Spinal cord (tissue), 10 donors: ENCODE data around the gene PNCK. TPM values are rescaled to one million over a fixed set of nuclear protein-coding genes. Genes with fewer than 3 reads are reported as not detected.
A peak's percentile ranks its signal among the peaks of the same experiment; 100 is the strongest.

Experiments
- DNase-seq, 6 donors: peaks; one replicate each; pipeline versions ENCODE4 v3.0.0 to v3.0.0-alpha.2; 2013 to 2015; ENCODE audit warnings: low spot score in 6 of 6, low read depth in 4 of 6
- H3K27ac ChIP-seq: one replicate; pipeline ENCODE4 v1.5.1; 2013; ENCODE audit warnings: low read depth, low read length, control low read depth
- H3K27me3 ChIP-seq: one replicate; pipeline ENCODE4 v1.6.1; 2013; ENCODE audit warnings: low read length; ENCODE audit not compliant: control insufficient read depth, insufficient read depth
- H3K36me3 ChIP-seq: one replicate; pipeline ENCODE4 v1.6.1; 2013; ENCODE audit warnings: low read length; ENCODE audit not compliant: control insufficient read depth, insufficient read depth
- H3K4me1 ChIP-seq: one replicate; pipeline ENCODE4 v1.6.1; 2013; ENCODE audit warnings: low read length; ENCODE audit not compliant: control insufficient read depth, insufficient read depth
- H3K4me3 ChIP-seq: one replicate; pipeline ENCODE4 v1.5.1; 2013; ENCODE audit warnings: low read depth, low read length, control low read depth
- H3K9me3 ChIP-seq: one replicate; pipeline ENCODE4 v1.6.1; 2013; ENCODE audit warnings: low read length; ENCODE audit not compliant: control insufficient read depth, insufficient read depth
- WGBS: methylation state at CpG from one replicate; pipeline ENCODE4 v1.1.5; 2013; ENCODE audit warnings: missing lambda C conversion rate; ENCODE audit not compliant: insufficient coverage; 5-methylcytosine and 5-hydroxymethylcytosine counted together
- long read RNA-seq, 4 donors: transcript quantifications; one replicate each; lab custom pipeline, GENCODE V29; 2026
- polyA plus RNA-seq, 2 donors: library from polyadenylated mRNA; unstranded; fragments of 120-200 nt; gene quantifications; one replicate each; pipeline ENCODE4 v1.2.1, GENCODE V29; 2013; ENCODE audit not compliant: insufficient read length in 2 of 2
- total RNA-seq, 2 donors: library from RNA; depleted of rRNA in 1 of 2; stranded (reverse); fragments of 120-200 nt in 1 of 2; fragments of >200 nt in 1 of 2; gene quantifications; one replicate each; pipeline versions ENCODE4 v1.2.3 to v1.2.4, GENCODE V29; 2013 to 2014
- donor health status: healthy.

Gene PNCK
- total RNA-seq (10 to 100 TPM; 24.2 to 38.6 TPM), polyA plus RNA-seq (100 to 1,000 TPM; 131 to 142 TPM)
- long read RNA-seq, donor 1, transcript PNCK-201 (12 exons, 1,508 nt): major isoform, 11 of 45 reads
- long read RNA-seq, donor 1, partial matches to known transcripts: 12 of 45 reads
- long read RNA-seq, donor 1, other reads (novel, unspliced or antisense): 15 of 45 reads
- long read RNA-seq, donor 2, partial matches to known transcripts: 5 of 6 reads
- long read RNA-seq, donor 2, other reads (novel, unspliced or antisense): 0 of 6 reads
- long read RNA-seq, donor 3, partial matches to known transcripts: 32 of 40 reads
- long read RNA-seq, donor 3, other reads (novel, unspliced or antisense): 5 of 40 reads
- long read RNA-seq, donor 4, partial matches to known transcripts: 0 of 1 reads
- long read RNA-seq, donor 4, other reads (novel, unspliced or antisense): 0 of 1 reads

- Histone ChIP-seq H3K27ac (no peak within 1 kb of the TSS), H3K4me3 (peak within 1 kb of the TSS; percentile 26), H3K36me3 (peaks cover 22% of the 10 kb centered on the region), H3K4me1 (peaks cover 8% of the 10 kb centered on the region), H3K9me3 (peaks cover 1% of the 10 kb centered on the region), H3K27me3 (peaks cover 11% of the 10 kb centered on the region)
- 27% methylated on average over 98 of the region's 98 CpGs for WGBS
- DNase-seq: peak in 1 of 6 donors; percentile 50
Measured at GRCh38 chrX:153673428-153674218, at the start of gene PNCK. PNCK (minus strand) TSS chrX:153673813; CDS start chrX:153673076, 737 bp downstream.

DNA sequence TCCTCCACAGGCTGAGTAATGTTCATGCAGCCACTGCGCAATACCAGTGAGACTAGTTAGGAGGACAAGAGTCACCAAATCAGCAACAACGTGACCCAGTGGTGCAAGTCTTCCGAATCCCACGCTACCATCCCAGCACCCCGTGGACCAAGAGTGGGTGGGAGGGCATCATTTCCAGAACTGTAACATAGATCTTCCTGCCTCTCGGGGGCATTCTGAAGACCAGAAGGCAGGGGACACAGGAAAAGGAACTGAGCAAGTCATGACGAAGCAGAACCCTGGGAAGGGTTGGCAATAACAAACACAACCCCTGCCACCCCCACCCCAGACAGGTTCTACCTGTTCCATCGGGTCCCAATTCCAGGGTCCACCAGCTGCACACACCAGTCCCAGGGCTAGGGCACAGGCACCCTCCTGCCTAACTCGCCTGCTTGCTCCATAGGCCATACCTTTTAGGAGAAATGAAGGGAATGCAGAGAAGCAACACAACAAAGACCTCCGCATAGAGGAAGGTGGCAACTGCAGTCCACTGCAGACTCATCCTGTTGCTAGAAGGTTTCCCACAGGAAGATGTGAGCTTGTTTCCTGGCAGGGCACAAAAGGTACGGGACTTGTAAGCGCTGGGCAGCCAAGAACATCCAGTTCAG lies 49.2 kb upstream of the PNCK start:
- no peak for DNase-seq
- Histone ChIP-seq H3K9me3 (no peaks in the 10 kb centered on the region), H3K27me3 (no peaks in the 10 kb centered on the region), H3K4me3 (peak overlapping the region; percentile 41), H3K27ac (no peak overlapping the region), H3K4me1 (peaks cover 43% of the 10 kb centered on the region), H3K36me3 (peaks cover 10% of the 10 kb centered on the region)
- WGBS: 71% methylated on average over 12 of the region's 12 CpGs

GRCh38 chrX:153719701-153720100 lies 46.1 kb upstream of the PNCK start:
- WGBS: 77% methylated on average over 2 of the region's 2 CpGs
- DNase-seq: no peak
- Histone ChIP-seq H3K4me1 (peaks cover 11% of the 10 kb centered on the region), H3K27ac (no peak overlapping the region), H3K27me3 (no peaks in the 10 kb centered on the region), H3K36me3 (peaks cover 22% of the 10 kb centered on the region), H3K9me3 (no peaks in the 10 kb centered on the region), H3K4me3 (no peak overlapping the region)

GRCh38 chrX:153719238-153719637 lies 45.6 kb upstream of the PNCK start:
- H3K27ac ChIP-seq: no peak overlapping the region
- peaks cover 22% of the 10 kb centered on the region for H3K36me3 ChIP-seq
- WGBS: 57% methylated on average over 2 of the region's 2 CpGs
- H3K4me1 ChIP-seq: peaks cover 10% of the 10 kb centered on the region
- no peak for DNase-seq
- no peaks in the 10 kb centered on the region for H3K9me3 ChIP-seq
- H3K4me3 ChIP-seq: no peak overlapping the region
- no peaks in the 10 kb centered on the region for H3K27me3 ChIP-seq

DNA sequence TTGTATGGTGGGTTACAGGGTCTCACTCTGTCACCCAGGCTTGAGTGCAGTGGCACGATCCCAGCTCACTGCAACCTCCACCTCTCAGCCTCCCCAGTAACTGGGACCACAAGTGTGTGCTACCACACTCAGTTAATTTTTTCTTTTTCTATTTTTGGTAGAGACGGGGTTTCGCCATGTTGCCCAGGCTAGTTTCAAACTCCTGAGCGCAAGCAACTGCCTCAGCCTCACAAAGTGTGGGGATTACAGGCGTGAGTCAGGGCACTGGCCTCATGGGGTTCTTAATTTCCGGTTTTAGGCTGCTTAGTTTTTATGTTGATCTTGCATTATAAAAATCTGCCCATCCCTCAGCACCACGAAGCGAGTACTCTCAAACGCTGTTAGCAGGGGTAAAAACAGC lies 43.8 kb upstream of the PNCK start:
- no peak overlapping the region for H3K4me3 ChIP-seq
- peaks cover 22% of the 10 kb centered on the region for H3K36me3 ChIP-seq
- no peaks in the 10 kb centered on the region for H3K4me1 ChIP-seq
- WGBS: 93% methylated on average over 3 of the region's 9 CpGs
- H3K27me3 ChIP-seq: no peaks in the 10 kb centered on the region
- H3K9me3 ChIP-seq: no peaks in the 10 kb centered on the region
- DNase-seq: no peak
- no peak overlapping the region for H3K27ac ChIP-seq

- Histone ChIP-seq H3K4me3 (no peak overlapping the region), H3K27ac (no peak overlapping the region), H3K4me1 (no peaks in the 10 kb centered on the region), H3K27me3 (no peaks in the 10 kb centered on the region), H3K36me3 (peaks cover 27% of the 10 kb centered on the region), H3K9me3 (no peaks in the 10 kb centered on the region)
- DNase-seq: no peak
- WGBS: 86% methylated on average over 3 of the region's 3 CpGs
Measured at GRCh38 chrX:153714256-153714655, 40.6 kb upstream of the PNCK start.

GRCh38 chrX:153709726-153710674 lies 36.4 kb upstream of the PNCK start:
- Histone ChIP-seq H3K4me3 (no peak overlapping the region), H3K4me1 (no peaks in the 10 kb centered on the region), H3K27me3 (no peaks in the 10 kb centered on the region), H3K9me3 (no peaks in the 10 kb centered on the region), H3K27ac (no peak overlapping the region), H3K36me3 (peaks cover 41% of the 10 kb centered on the region)
- WGBS: 84% methylated on average over 27 of the region's 27 CpGs
- DNase-seq: no peak

DNA sequence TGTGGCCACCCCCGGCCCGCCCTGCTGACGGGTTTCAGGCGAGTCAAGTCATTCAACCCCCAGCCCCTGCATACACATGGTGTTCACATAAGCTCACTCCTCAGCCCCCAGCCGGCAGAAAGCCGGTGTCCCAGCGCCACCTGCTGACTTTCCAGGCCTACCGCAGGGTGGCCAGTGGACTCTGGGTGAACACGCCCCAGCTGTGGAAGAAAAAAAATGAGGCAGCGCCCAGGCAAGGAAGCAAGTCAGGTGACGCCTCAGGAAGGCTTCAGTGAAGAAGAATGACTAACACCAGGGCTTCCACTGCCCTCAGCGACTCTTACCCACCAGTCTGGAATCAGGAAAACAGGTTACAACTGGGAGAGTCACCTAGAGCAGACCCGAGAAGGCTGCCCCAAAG lies 34.8 kb upstream of the PNCK start:
- no peaks in the 10 kb centered on the region for H3K9me3 ChIP-seq
- no peaks in the 10 kb centered on the region for H3K27me3 ChIP-seq
- H3K36me3 ChIP-seq: peaks cover 51% of the 10 kb centered on the region
- H3K4me3 ChIP-seq: no peak overlapping the region
- 17% methylated on average over 11 of the region's 13 CpGs for WGBS
- DNase-seq: peak in 2 of 6 donors; percentile 80 to 86
- no peaks in the 10 kb centered on the region for H3K4me1 ChIP-seq
- no peak overlapping the region for H3K27ac ChIP-seq

DNA sequence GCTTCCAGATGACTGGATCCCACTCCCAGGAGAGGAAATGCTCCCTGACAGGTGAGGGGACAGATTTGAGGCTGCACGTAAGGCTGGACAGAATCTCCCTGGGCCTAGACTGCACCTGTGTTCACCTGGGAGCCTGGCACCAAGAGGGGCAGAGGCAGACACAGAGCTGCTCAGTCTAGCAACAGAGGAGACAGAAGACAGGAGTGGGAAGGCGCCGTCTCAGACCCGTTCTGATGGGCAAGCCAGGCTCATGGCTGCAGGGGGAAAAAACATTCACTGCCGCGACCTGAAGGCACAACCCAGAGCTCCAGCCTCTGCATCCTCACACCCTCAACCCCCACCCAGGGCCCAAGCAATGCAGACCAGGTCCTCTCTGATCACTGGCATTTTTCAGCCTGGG lies 33.8 kb upstream of the PNCK start:
- Histone ChIP-seq H3K4me3 (no peak overlapping the region), H3K27me3 (no peaks in the 10 kb centered on the region)

More for the DNA sequence above, 33.8 kb upstream of the PNCK start:
- Histone ChIP-seq H3K4me1 (no peaks in the 10 kb centered on the region), H3K27ac (no peak overlapping the region), H3K9me3 (no peaks in the 10 kb centered on the region), H3K36me3 (peaks cover 61% of the 10 kb centered on the region)
- WGBS: 93% methylated on average over 4 of the region's 6 CpGs
- DNase-seq: no peak
